Measurements from ENCODE around the gene ADGRA1. TPM values are rescaled to one million over a fixed set of nuclear protein-coding genes. Genes with fewer than 3 reads are reported as not detected.

ADGRA1 gene
- total and polyA plus RNA-seq, 2 donors (not counting 3 experiments of a cell fraction or from before 2014, with no cell fraction given), result not detected

GRCh38 chr10:133038036-133038823 is 49.5 kb upstream of the ADGRA1 start:
- dilution Hi-C loops (cut with MboI; ENCODE audit: extremely low pct_ligation_motif_present, low sequenced_read_pairs), result no loop called here
- no peak overlapping the region for H3K4me2 ChIP-seq (ENCODE audit: insufficient read depth, low read length)
- no peaks in the 10 kb centered on the region for H3K9me3 ChIP-seq (replicated peaks; ENCODE audit: control insufficient read depth, insufficient read depth, low read length)
- BruUV-seq (replicated peaks), result no TSS peak
- no peaks in the 10 kb centered on the region for H4K20me1 ChIP-seq (replicated peaks; ENCODE audit: control insufficient read depth, extremely low read depth, insufficient read depth, low read length)
- no peak overlapping the region for H3K4me3 ChIP-seq (replicated peaks in 1 of 3; ENCODE audit: insufficient read depth in 1 of 3, low read depth in 1 of 3, low read length in 3 of 3)
- intact Hi-C loops (cut with micrococcal nuclease), result no loop called here
- CTCF ChIA-PET, result no interaction called here
- no peak overlapping the region for H2AFZ ChIP-seq (ENCODE audit: low read depth, low read length)
- DNase-seq (ENCODE audit: low read depth, low spot score), result no peak
- POLR2A ChIA-PET, result interaction anchor here (0.5 to 0.6 kb wide), 2 partner anchors 235 to 236 kb away, joined by 4 to 5 read pairs; no protein-coding TSS in a partner anchor
- H3K4me1 ChIP-seq (ENCODE audit: control insufficient read depth, extremely low read depth, insufficient read depth, low read length), result no peaks in the 10 kb centered on the region
- H3K27ac ChIP-seq (ENCODE audit: insufficient read depth, low read depth, low read length), result no peak overlapping the region
- no peak overlapping the region for H3K9ac ChIP-seq (replicated peaks; ENCODE audit: extremely low read depth, insufficient read depth, low read length)
- no peaks in the 10 kb centered on the region for H3K36me3 ChIP-seq (ENCODE audit: control insufficient read depth in 2 of 2, extremely low read depth in 1 of 2, insufficient read depth in 2 of 2, low read length in 2 of 2)
- FAIRE-seq, result no peak
- H3K79me2 ChIP-seq (ENCODE audit: control insufficient read depth, insufficient read depth, low read length), result no peaks in the 10 kb centered on the region
- TF ChIP-seq JUN (IDR thresholded peaks at IDR 0.05; ENCODE audit: borderline replicate concordance, insufficient read depth, insufficient read length, low read depth), result no peak
- TF ChIP-seq POLR2A (IDR thresholded peaks at IDR 0.05; ENCODE audit: low read depth, low read length), result no peak
- TF ChIP-seq POLR2AphosphoS5 (IDR thresholded peaks at IDR 0.05; ENCODE audit: insufficient read depth, low read depth, low read length), result no peak
- no peak for TF ChIP-seq FOS (IDR thresholded peaks at IDR 0.05; ENCODE audit: borderline replicate concordance, insufficient read depth, low read length)
- no peak for TF ChIP-seq MYC (IDR thresholded peaks at IDR 0.05; ENCODE audit: low read depth, low read length)
- no peak for TF ChIP-seq EZH2 (IDR thresholded peaks at IDR 0.05; ENCODE audit: borderline replicate concordance, low read depth, low read length, severe bottlenecking)
- TF ChIP-seq CTCF (IDR thresholded peaks at IDR 0.05; ENCODE audit: extremely low read depth in 1 of 2, insufficient read depth in 1 of 2, low read depth in 1 of 2, low read length in 2 of 2), result no peak
- TF ChIP-seq MAX (IDR thresholded peaks at IDR 0.05; ENCODE audit: insufficient read depth, insufficient read length), result no peak
- TF ChIP-seq GATA2 (IDR thresholded peaks at IDR 0.05; ENCODE audit: insufficient read depth, insufficient read length, low read depth, low read length), result no peak
- H3K9me1 ChIP-seq (replicated peaks; ENCODE audit: control insufficient read depth, extremely low read depth, insufficient read depth, low read length), result no peaks in the 10 kb centered on the region
- no peaks in the 10 kb centered on the region for H3K27me3 ChIP-seq (ENCODE audit: control insufficient read depth in 2 of 2, insufficient read depth in 2 of 2, low read length in 2 of 2)
